ENCODE data around the gene ZSCAN26. TPM values are rescaled to one million over a fixed set of nuclear protein-coding genes. Genes with fewer than 3 reads are reported as not detected.

ZSCAN26 gene
- polyA plus RNA-seq, 1 of the 3 experiments (the other 2 are of a cell fraction) = 11.0 TPM

DNA sequence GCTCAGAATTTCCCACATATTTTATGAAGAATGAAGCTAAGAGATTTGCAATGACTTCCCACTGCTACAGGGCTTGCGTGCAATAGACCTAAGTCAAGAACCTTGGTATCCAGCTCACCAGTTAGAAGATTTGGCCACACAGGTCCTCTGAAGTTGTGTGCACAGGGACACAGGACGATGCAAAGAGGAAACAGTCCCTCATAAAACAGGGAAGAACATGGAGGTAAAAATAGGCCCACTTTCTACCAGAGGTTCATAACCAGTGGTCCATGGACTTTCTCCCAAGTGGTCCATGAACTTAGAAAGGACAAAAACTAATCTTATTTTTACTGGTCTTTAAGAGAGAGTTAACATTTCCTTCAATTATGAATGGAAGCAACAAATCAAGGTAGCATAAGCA is 16.2 kb upstream of the ZSCAN26 start:
- H3K36me3 ChIP-seq (replicated peaks in 1 of 2; ENCODE audit: control insufficient read depth in 1 of 2, insufficient read depth in 2 of 2, low read length in 1 of 2) = peaks cover 15 to 36% of the 10 kb centered on the region in 2 experiments
- peak overlapping the region; percentile 2; the same call in 1 of the 2 replicates for H2AFZ ChIP-seq (ENCODE audit: low read depth)
- no peaks in the 10 kb centered on the region for H3K9me2 ChIP-seq
- TF ChIP-seq, protein P1, sequence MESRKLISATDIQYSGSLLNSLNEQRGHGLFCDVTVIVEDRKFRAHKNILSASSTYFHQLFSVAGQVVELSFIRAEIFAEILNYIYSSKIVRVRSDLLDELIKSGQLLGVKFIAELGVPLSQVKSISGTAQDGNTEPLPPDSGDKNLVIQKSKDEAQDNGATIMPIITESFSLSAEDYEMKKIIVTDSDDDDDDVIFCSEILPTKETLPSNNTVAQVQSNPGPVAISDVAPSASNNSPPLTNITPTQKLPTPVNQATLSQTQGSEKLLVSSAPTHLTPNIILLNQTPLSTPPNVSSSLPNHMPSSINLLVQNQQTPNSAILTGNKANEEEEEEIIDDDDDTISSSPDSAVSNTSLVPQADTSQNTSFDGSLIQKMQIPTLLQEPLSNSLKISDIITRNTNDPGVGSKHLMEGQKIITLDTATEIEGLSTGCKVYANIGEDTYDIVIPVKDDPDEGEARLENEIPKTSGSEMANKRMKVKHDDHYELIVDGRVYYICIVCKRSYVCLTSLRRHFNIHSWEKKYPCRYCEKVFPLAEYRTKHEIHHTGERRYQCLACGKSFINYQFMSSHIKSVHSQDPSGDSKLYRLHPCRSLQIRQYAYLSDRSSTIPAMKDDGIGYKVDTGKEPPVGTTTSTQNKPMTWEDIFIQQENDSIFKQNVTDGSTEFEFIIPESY (IDR thresholded peaks at IDR 0.05; ENCODE audit: borderline replicate concordance, low read depth) = no peak
- TF ChIP-seq POLR2AphosphoS5 (IDR thresholded peaks at IDR 0.05; ENCODE audit: low read depth, low read length) (no peak), YY1 (IDR thresholded peaks at IDR 0.05; ENCODE audit: low read depth) (no peak)
- whole genome bisulfite sequencing (ENCODE audit: low lambda C conversion rate) = 67% methylated on average over 2 of the region's 2 CpGs
- H3F3A ChIP-seq (replicated peaks; ENCODE audit: insufficient read depth) = no peaks in the 10 kb centered on the region
- H3K4me2 ChIP-seq = peak overlapping the region; percentile 79
- H3K4me3 ChIP-seq (ENCODE audit: low read depth in 2 of 2, low read length in 1 of 2) = peak overlapping the region; percentile 93 to 97
- no peak overlapping the region for H3K27ac ChIP-seq (ENCODE audit: low read depth in 2 of 2, low read length in 1 of 2)
- POLR2A ChIA-PET = no interaction called here
- CTCF ChIA-PET = interaction anchor here (1.5 kb wide), 1 partner anchor 105 kb away, joined by 4 read pairs; no protein-coding TSS in a partner anchor
- peaks cover 5 to 12% of the 10 kb centered on the region in 2 experiments; a peak in 3 of 4 replicates for H3K4me1 ChIP-seq (ENCODE audit: control insufficient read depth in 1 of 2, insufficient read depth in 2 of 2, low read depth in 1 of 2, low read length in 1 of 2)
- H3K79me2 ChIP-seq (ENCODE audit: insufficient read depth) = peaks cover 19% of the 10 kb centered on the region
- no peak for DNase-seq
- H3K9me3 ChIP-seq = no peaks in the 10 kb centered on the region
- no peaks in the 10 kb centered on the region for H4K20me1 ChIP-seq (ENCODE audit: insufficient read depth)
- no peak overlapping the region for H3K9ac ChIP-seq
- H3K27me3 ChIP-seq (ENCODE audit: insufficient read depth) = no peaks in the 10 kb centered on the region

DNA sequence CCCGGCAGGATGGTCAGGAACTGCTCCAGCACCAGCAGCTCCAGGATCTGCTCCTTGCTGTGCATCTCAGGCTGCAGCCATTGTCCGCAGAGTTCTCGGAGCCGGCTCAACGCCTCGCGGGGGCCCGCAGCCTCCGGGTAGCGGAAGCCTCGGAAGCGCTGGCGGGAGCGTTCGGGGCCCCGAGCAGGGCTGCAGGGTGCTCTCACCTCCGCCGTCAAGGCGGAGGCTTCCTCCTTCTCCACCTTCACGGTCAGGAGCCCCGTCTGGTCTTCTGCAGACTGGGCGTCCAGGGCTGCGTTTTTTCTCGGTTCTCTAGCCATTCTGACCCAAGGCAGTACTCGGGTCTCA is 15.3 kb upstream of the ZSCAN26 start:
- Histone ChIP-seq H3K36me3 (replicated peaks in 1 of 2; ENCODE audit: control insufficient read depth in 1 of 2, insufficient read depth in 2 of 2, low read length in 1 of 2) (peaks cover 14 to 27% of the 10 kb centered on the region in 2 experiments), H3K4me3 (ENCODE audit: low read depth in 2 of 2, low read length in 1 of 2) (peak overlapping the region; percentile 93 to 97), H3K4me1 (ENCODE audit: control insufficient read depth in 1 of 2, insufficient read depth in 2 of 2, low read depth in 1 of 2, low read length in 1 of 2) (peaks cover 5 to 12% of the 10 kb centered on the region in 2 experiments; a peak in 3 of 4 replicates), H3K27me3 (ENCODE audit: insufficient read depth) (no peaks in the 10 kb centered on the region), H3K27ac (ENCODE audit: low read depth in 2 of 2, low read length in 1 of 2) (peak overlapping the region; percentile 41 to 81; a peak in 3 of 4 replicates), H3K4me2 (peak overlapping the region; percentile 79), H3K79me2 (ENCODE audit: insufficient read depth) (peaks cover 19% of the 10 kb centered on the region), H4K20me1 (ENCODE audit: insufficient read depth) (no peaks in the 10 kb centered on the region), H3K9me2 (no peaks in the 10 kb centered on the region), H3K9me3 (no peaks in the 10 kb centered on the region), H2AFZ (ENCODE audit: low read depth) (peak overlapping the region; percentile 92), H3K9ac (peak overlapping the region; percentile 77), H3F3A (replicated peaks; ENCODE audit: insufficient read depth) (no peaks in the 10 kb centered on the region)
- 0% methylated on average over 1 of the region's 25 CpGs for WGBS (ENCODE audit: low lambda C conversion rate)
- POLR2A ChIA-PET = interaction anchor here (0.6 to 3.2 kb wide), 6 partner anchors 15 to 115 kb away, joined by 3 to 29 read pairs (median 7); partner anchors contain the start of genes ZKSCAN8, ZSCAN26 and ZSCAN9
- CTCF ChIA-PET = interaction anchor here (0.9 to 1.5 kb wide), 5 partner anchors 15 to 115 kb away, joined by 3 to 6 read pairs (median 4); partner anchors contain the start of gene ZSCAN26
- no peak for DNase-seq
- TF ChIP-seq MAX (IDR thresholded peaks at IDR 0.05; ENCODE audit: low read depth) = no peak
- no peak for TF ChIP-seq FOXM1 (IDR thresholded peaks at IDR 0.05; ENCODE audit: low read depth)
